ENCODE measurements around the gene FBLN5.

FBLN5 gene

DNA sequence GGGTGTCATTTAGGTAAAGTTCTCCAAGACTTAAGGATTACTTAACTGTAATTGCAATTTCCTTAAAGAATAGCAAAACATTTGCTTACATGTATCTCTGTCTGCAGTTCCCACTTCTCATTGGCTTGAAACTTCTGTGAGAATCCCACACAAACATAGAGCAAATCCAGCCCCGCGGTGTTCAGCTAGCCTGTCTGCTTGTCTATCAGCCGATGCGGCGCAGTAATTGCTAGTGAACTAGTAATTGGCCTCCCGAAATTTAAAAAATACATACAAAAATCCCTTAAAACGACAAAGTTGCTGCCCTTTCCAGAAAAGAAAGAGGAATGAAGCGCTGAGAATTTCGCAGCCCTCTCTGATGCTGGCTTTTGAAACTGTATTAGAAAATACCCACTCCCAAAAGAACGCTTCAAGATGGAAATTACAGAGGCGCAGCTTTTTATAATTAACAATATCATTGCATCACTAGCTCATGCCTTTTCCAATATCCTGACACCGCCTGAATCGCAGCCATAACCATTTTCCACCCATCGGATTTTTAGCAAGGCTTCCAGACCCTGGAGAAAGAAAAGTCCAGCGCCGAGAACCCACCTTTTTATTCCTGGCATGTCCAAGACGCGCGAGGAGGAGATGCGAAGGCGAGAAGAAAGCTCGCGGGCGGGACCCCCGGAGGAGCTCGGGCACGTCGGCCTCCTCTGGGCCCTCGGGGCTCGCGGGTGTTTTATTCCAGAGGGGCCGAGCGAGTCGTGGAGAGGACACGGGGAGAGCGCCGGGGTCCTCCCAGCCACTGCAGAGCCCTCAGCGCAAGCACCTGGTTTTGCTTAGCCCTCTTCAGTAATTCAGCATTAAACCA lies 646 bp downstream of the FBLN5 start:
- DNase-seq (ENCODE audit: extremely low read depth, low read depth) = no peak
- peak overlapping the region; percentile 61 for H3K4me3 ChIP-seq (replicated peaks; ENCODE audit: low read depth, low read length)
- TF ChIP-seq, protein P1, sequence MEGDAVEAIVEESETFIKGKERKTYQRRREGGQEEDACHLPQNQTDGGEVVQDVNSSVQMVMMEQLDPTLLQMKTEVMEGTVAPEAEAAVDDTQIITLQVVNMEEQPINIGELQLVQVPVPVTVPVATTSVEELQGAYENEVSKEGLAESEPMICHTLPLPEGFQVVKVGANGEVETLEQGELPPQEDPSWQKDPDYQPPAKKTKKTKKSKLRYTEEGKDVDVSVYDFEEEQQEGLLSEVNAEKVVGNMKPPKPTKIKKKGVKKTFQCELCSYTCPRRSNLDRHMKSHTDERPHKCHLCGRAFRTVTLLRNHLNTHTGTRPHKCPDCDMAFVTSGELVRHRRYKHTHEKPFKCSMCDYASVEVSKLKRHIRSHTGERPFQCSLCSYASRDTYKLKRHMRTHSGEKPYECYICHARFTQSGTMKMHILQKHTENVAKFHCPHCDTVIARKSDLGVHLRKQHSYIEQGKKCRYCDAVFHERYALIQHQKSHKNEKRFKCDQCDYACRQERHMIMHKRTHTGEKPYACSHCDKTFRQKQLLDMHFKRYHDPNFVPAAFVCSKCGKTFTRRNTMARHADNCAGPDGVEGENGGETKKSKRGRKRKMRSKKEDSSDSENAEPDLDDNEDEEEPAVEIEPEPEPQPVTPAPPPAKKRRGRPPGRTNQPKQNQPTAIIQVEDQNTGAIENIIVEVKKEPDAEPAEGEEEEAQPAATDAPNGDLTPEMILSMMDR (IDR thresholded peaks at IDR 0.05; ENCODE audit: low read depth, low read length, missing control alignments) = no peak

DNA sequence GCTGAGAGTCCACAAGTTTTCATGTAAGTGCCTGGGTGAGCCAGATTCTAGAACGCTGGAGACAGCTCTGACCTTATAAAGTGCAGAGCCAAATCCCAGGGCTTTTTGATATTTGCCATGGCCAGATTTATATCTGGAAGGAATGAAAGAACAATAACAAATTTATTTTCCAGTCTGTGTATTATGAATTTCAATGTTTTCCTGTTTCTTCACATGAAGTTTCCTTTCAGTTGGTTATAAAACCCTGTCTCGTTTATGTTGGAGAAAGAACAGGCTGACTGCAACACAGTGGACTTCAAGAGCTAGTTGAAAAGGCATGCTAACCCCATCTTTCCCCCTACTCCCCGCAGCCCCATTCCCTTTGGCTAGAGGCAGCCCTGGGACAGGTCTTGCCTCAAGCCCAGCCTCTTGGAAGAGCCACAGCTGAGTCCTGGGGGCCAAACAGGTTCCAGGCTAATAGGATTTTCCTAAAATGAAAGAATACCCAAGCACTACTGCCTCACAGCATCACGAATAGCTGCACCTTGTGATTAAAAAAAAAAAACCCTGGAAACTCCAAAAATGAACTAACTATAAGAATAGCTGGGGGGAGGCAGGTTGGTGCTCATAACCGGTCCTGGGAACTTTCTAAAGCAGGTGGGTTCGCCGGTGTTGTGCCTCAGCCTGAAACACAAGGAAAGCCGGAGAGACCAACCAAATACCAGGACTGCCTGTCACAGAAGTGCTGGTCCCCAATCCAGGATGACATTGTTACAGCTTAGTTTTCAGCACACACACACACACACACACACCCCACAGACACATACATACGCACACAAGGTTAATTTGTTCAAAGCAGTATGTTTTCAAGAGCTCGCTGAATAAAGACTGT lies 1.5 kb downstream of the FBLN5 start:
- no peak for DNase-seq (ENCODE audit: extremely low read depth, low read depth)
- peak overlapping the region; percentile 61 for H3K4me3 ChIP-seq (replicated peaks; ENCODE audit: low read depth, low read length)
- TF ChIP-seq, protein P1 (IDR thresholded peaks at IDR 0.05; ENCODE audit: low read depth, low read length, missing control alignments) = no peak

DNA sequence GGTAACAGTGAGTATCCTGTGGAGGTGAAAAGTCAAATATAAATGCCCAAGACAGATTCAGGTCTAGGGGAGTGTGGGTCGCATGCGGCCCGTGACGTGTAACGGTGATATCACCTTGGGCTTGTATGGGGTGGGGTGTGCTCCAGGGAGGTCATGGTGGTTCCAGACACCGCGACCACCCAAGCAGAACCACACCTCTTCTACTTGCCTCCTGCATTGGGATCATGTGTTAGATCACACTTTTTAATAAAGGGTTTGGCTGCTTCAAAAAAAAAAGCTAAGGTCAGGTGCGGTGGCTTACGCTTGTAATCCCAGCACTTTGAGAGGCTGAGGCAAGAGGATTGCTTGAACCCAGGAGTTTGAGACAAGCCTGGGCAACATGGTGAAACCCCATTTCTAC lies 4.5 kb downstream of the FBLN5 start:
- DNase-seq (ENCODE audit: extremely low read depth, low read depth) = no peak
- TF ChIP-seq, protein P1 (IDR thresholded peaks at IDR 0.05; ENCODE audit: low read depth, low read length, missing control alignments) = no peak
- no peak overlapping the region for H3K4me3 ChIP-seq (replicated peaks; ENCODE audit: low read depth, low read length)

DNA sequence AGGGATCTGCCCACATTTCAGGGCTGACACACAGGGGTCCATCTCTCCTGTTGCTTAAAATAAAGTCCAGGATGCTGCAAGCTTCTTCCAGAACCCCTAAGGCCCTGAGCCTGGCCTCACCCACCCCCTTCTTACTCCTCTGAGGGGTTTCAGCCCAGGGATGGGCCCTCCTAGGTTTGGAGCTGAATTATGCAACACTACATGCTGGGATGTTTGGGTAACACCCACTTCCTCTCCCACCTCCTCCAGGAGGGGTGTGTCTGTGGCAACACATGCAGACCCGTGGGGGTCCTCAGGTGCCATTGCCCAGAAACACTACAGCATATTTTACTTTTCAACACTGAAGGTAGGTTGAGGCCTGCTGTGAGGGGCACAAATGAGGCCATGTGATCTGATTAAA lies 5.4 kb downstream of the FBLN5 start:
- no peak overlapping the region for H3K4me3 ChIP-seq (replicated peaks; ENCODE audit: low read depth, low read length)
- TF ChIP-seq, protein P1 (IDR thresholded peaks at IDR 0.05; ENCODE audit: low read depth, low read length, missing control alignments) = no peak
- no peak for DNase-seq (ENCODE audit: extremely low read depth, low read depth)

DNA sequence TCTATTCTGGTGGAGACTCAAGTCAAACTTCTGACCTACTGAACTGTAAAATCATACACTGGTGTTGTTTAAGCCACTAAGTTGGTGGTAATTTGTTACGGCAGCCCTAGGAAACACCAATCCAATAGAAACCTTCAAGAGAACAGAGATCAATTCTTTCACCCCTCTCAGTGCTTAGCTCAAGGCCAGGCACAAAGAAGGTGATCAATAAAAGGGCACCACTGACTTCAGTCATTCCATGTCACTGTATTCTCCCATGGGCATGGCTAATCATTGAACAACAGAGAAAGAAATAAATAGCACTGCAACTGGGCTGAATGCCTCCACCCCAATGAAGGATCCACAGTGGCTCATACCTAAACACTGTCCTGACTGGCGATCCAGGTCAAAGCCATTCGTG lies 7.3 kb downstream of the FBLN5 start:
- TF ChIP-seq, protein P1 (IDR thresholded peaks at IDR 0.05; ENCODE audit: low read depth, low read length, missing control alignments) = no peak

DNA sequence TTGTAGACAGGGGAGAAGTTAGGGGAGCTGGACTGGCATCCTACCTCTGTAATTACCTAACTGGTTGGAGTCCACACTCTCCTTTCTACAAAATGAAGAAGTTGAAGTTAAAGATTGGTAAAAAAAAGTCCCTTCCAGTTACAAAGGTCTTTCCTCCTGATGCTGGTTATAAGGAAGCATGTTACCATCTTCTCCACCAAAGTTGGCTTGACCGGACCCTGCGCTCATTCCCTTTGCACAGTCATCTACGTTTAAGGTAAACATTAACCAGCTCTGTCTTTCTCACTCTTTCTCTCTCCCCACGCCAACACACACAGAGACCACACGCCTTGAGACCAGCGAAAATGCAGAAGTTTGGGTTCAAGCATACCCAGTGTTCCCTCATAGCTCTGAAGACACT lies 11.9 kb downstream of the FBLN5 start:
- DNase-seq (ENCODE audit: extremely low read depth, low read depth) = no peak
- TF ChIP-seq, protein P1 (IDR thresholded peaks at IDR 0.05; ENCODE audit: low read depth, low read length, missing control alignments) = no peak
- no peak overlapping the region for H3K4me3 ChIP-seq (replicated peaks; ENCODE audit: low read depth, low read length)

More for the DNA sequence above, 7.3 kb downstream of the FBLN5 start:
- no peak for DNase-seq (ENCODE audit: extremely low read depth, low read depth)
- H3K4me3 ChIP-seq (replicated peaks; ENCODE audit: low read depth, low read length) = no peak overlapping the region
